GM23338 (cell line): ENCODE data around the gene BCL2. TPM values are rescaled to one million over a fixed set of nuclear protein-coding genes. Genes with fewer than 3 reads are reported as not detected.

Experiments
- ATAC-seq: fragments of 200-7000 bp; cut with Tn5 transposase; 3 replicates; pipeline ENCODE4 v1.9.1; 2020
- DNase-seq: peaks from one replicate; pipeline ENCODE4 v3.0.0-alpha.2; 2015; ENCODE audit warnings: low spot score
- H2AFZ ChIP-seq: fragments of 200-600 bp; sonication (generic); 2 replicates; pipeline ENCODE4 v1.8.0; 2016; ENCODE audit warnings: antibody characterized with exemption, mild to moderate bottlenecking, moderate library complexity
- H3F3A ChIP-seq: fragments of 200-600 bp; sonication (generic); replicated peaks from 2 replicates; pipeline ENCODE4 v1.8.0; 2017; ENCODE audit warnings: antibody characterized with exemption, mixed run types, low read depth
- H3K27ac ChIP-seq: fragments of 200-600 bp; sonication (generic); 2 replicates; pipeline ENCODE4 v1.6.1; 2016; ENCODE audit warnings: low read depth
- H3K27me3 ChIP-seq: fragments of 200-600 bp; sonication (generic); 2 replicates; pipeline ENCODE4 v1.8.0; 2016; ENCODE audit warnings: mild to moderate bottlenecking, mixed run types, moderate library complexity; ENCODE audit not compliant: insufficient read depth
- H3K36me3 ChIP-seq: fragments of 200-600 bp; sonication (generic); 2 replicates; pipeline ENCODE4 v1.8.0; 2016; ENCODE audit warnings: mild to moderate bottlenecking; ENCODE audit not compliant: insufficient read depth
- H3K4me1 ChIP-seq: fragments of 200-600 bp; sonication (generic); 2 replicates; pipeline ENCODE4 v1.8.0; 2016; ENCODE audit warnings: mild to moderate bottlenecking, moderate library complexity; ENCODE audit not compliant: insufficient read depth
- H3K4me2 ChIP-seq: fragments of 200-600 bp; sonication (generic); 2 replicates; pipeline ENCODE4 v1.7.1; 2017; ENCODE audit warnings: mixed run types
- H3K4me3 ChIP-seq: fragments of 200-600 bp; sonication (generic); 2 replicates; pipeline ENCODE4 v1.6.1; 2016; ENCODE audit warnings: mixed run types
- H3K79me2 ChIP-seq: fragments of 200-600 bp; sonication (generic); replicated peaks from 2 replicates; pipeline ENCODE4 v1.8.0; 2017; ENCODE audit warnings: mild to moderate bottlenecking; ENCODE audit not compliant: insufficient read depth
- H3K9me2 ChIP-seq: fragments of 200-600 bp; sonication (generic); 2 replicates; pipeline ENCODE4 v1.8.0; 2017; ENCODE audit not compliant: insufficient read depth
- H4K20me1 ChIP-seq: fragments of 200-600 bp; sonication (generic); replicated peaks from 2 replicates; pipeline ENCODE4 v1.8.0; 2017; ENCODE audit warnings: mild to moderate bottlenecking; ENCODE audit not compliant: insufficient read depth
- H3K27ac Mint-ChIP-seq: 2 replicates; pipeline ENCODE4 v1.8.0; 2020; ENCODE audit warnings: inconsistent platforms, mild to moderate bottlenecking, moderate library complexity, mixed read lengths
- H3K27me3 Mint-ChIP-seq: 3 replicates; pipeline ENCODE4 v1.8.0; 2022; ENCODE audit warnings: low read depth, mild to moderate bottlenecking, moderate library complexity, mixed read lengths, inconsistent platforms; ENCODE audit not compliant: insufficient read depth, poor library complexity
- H3K36me3 Mint-ChIP-seq: 3 replicates; pipeline ENCODE4 v1.8.0; 2021; ENCODE audit warnings: low read depth, mild to moderate bottlenecking, inconsistent platforms, moderate library complexity, mixed read lengths
- H3K4me1 Mint-ChIP-seq: 3 replicates; pipeline ENCODE4 v1.8.0; 2020; ENCODE audit warnings: mild to moderate bottlenecking, inconsistent platforms, mixed read lengths
- H3K4me3 Mint-ChIP-seq: 3 replicates; pipeline ENCODE4 v1.8.0; 2021; ENCODE audit warnings: moderate library complexity, mild to moderate bottlenecking, inconsistent platforms, mixed read lengths
- H3K9me3 Mint-ChIP-seq: 3 replicates; pipeline ENCODE4 v1.8.0; 2020; ENCODE audit warnings: moderate library complexity, mild to moderate bottlenecking, inconsistent platforms, mixed read lengths
- CREB1 ChIP-seq: fragments of 250-450 bp; sonication (Bioruptor Pico); IDR thresholded peaks from 2 replicates; pipeline ENCODE4 v1.5.0; 2020; ENCODE audit warnings: low read depth, mild to moderate bottlenecking, moderate library complexity
- CTCF ChIP-seq, 2 experiments: fragments of 200-600 bp in 1 of 2; sonication (generic) in 1 of 2; conservative IDR thresholded peaks; 2 replicates each; pipeline versions ENCODE4 v1.5.1 to v1.6.1; 2016 to 2017; ENCODE audit warnings: antibody characterized with exemption in 2 of 2, low read depth in 2 of 2, mild to moderate bottlenecking in 2 of 2, moderate library complexity in 1 of 2
- EZH2 ChIP-seq: fragments of 200-600 bp; sonication (generic); IDR thresholded peaks from one replicate; pipeline ENCODE4 v1.8.0; 2017; ENCODE audit warnings: antibody characterized with exemption, mild to moderate bottlenecking, low read depth; ENCODE audit not compliant: unreplicated experiment
- EZH2phosphoT487 ChIP-seq: fragments of 200-600 bp; sonication (generic); IDR thresholded peaks from one replicate; pipeline ENCODE4 v1.8.1; 2018; ENCODE audit warnings: antibody characterized with exemption; ENCODE audit not compliant: unreplicated experiment
- JUNB ChIP-seq: IDR thresholded peaks from one replicate; pipeline ENCODE4 v1.6.1; 2016; ENCODE audit warnings: antibody characterized with exemption; ENCODE audit not compliant: unreplicated experiment
- NANOG ChIP-seq: IDR thresholded peaks from 2 replicates; pipeline ENCODE4 v1.6.1; 2016; ENCODE audit warnings: antibody characterized with exemption, borderline replicate concordance
- REST ChIP-seq: IDR thresholded peaks from one replicate; pipeline ENCODE4 v1.6.1; 2018; ENCODE audit warnings: antibody characterized with exemption; ENCODE audit not compliant: unreplicated experiment
- STAT1 ChIP-seq: IDR thresholded peaks from one replicate; pipeline ENCODE4 v1.6.1; 2016; ENCODE audit warnings: antibody characterized with exemption; ENCODE audit not compliant: unreplicated experiment
- ZNF114 ChIP-seq: fragments of 250-450 bp; sonication (Bioruptor Pico); IDR thresholded peaks from 2 replicates; pipeline ENCODE4 v1.5.0; 2020; ENCODE audit warnings: mild to moderate bottlenecking, moderate library complexity
- ZNF331 ChIP-seq: fragments of 250-450 bp; sonication (Bioruptor Pico); IDR thresholded peaks from 2 replicates; pipeline ENCODE4 v1.5.0; 2020; ENCODE audit warnings: low read depth, mild to moderate bottlenecking, moderate library complexity
- ZNF462 ChIP-seq: fragments of 250-450 bp; sonication (Bioruptor Pico); IDR thresholded peaks from 2 replicates; pipeline ENCODE4 v1.5.0; 2020; ENCODE audit warnings: mild to moderate bottlenecking, moderate library complexity
- polyA plus RNA-seq: library from polyadenylated mRNA; unstranded; fragments of >200 nt; fragmentation: Nextera tagmentation; extraction: Ambion mirVana; gene quantifications from 2 replicates; pipeline ENCODE4 v1.2.1, GENCODE V29; 2016
- total RNA-seq: library from RNA; depleted of rRNA; stranded (reverse); fragments of >200 nt; shearing (Covaris generic); gene quantifications from 2 replicates; pipeline ENCODE4 v1.2.3, GENCODE V29; 2014

BCL2 gene
- total and polyA plus RNA-seq, 2 experiments from 2014 or later = 1.2 to 4.0 TPM

- Mint-ChIP-seq H3K27ac (no peak overlapping the region), H3K36me3 (no peaks in the 10 kb centered on the region)
These were observed 112.3 kb downstream of the BCL2 start for GRCh38 chr18:63207143-63207790.

More at GRCh38 chr18:63207143-63207790, 112.3 kb downstream of the BCL2 start:
- Histone ChIP-seq H2AFZ (no peak overlapping the region), H3K9me2 (no peaks in the 10 kb centered on the region), H3K4me2 (no peak overlapping the region), H3K4me1 (no peaks in the 10 kb centered on the region), H3K4me3 (no peak overlapping the region), H4K20me1 (no peaks in the 10 kb centered on the region), H3K36me3 (no peaks in the 10 kb centered on the region), H3K27me3 (no peaks in the 10 kb centered on the region), H3F3A (no peaks in the 10 kb centered on the region), H3K27ac (no peak overlapping the region), H3K79me2 (no peaks in the 10 kb centered on the region)
- Mint-ChIP-seq H3K4me1 (peaks cover 5% of the 10 kb centered on the region; the same call in 2 of the 3 replicates), H3K4me3 (no peak overlapping the region), H3K9me3 (no peaks in the 10 kb centered on the region), H3K27me3 (no peaks in the 10 kb centered on the region)
- TF ChIP-seq ZNF462 (no peak), STAT1 (no peak), CREB1 (CRISPR knock-in tag) (no peak), ZNF114 (CRISPR knock-in tag) (no peak), REST (no peak), CTCF (conservative IDR thresholded peaks at IDR 0.05; ENCODE audit: low read depth in 2 of 2) (no peak), JUNB (no peak), NANOG (no peak), ZNF331 (CRISPR knock-in tag) (no peak), EZH2 (no peak), EZH2phosphoT487 (no peak)
- ATAC-seq = no peak
- no peak for DNase-seq
